OCI-M1 (cell line): ENCODE data around the gene SLC2A2.

Experiments used
- DNase-seq: peaks from one replicate; lab custom pipeline; 2025; lab: John Stamatoyannopoulos, UW

The SLC2A2 gene

GRCh38 chr3:171028779-171029232 lies 2.3 kb upstream of the SLC2A2 start:
- no peak for DNase-seq

GRCh38 chr3:171028025-171028778 lies 1.7 kb upstream of the SLC2A2 start:
- no peak for DNase-seq

- DNase-seq, result no peak
Measured at GRCh38 chr3:171023566-171023965, 3.0 kb downstream of the SLC2A2 start.

GRCh38 chr3:171021377-171021776 lies 5.1 kb downstream of the SLC2A2 start:
- DNase-seq, result no peak

GRCh38 chr3:171018156-171018935 lies 8.2 kb downstream of the SLC2A2 start:
- DNase-seq, result no peak

GRCh38 chr3:171013822-171014748 lies 12.4 kb downstream of the SLC2A2 start:
- peak; percentile 50 for DNase-seq

GRCh38 chr3:171011873-171012336 lies 14.6 kb downstream of the SLC2A2 start:
- no peak for DNase-seq

GRCh38 chr3:171011109-171011872 lies 15.2 kb downstream of the SLC2A2 start:
- DNase-seq, result no peak

GRCh38 chr3:171007316-171007715 lies 19.2 kb downstream of the SLC2A2 start:
- DNase-seq, result no peak

GRCh38 chr3:171005648-171006047 lies 20.9 kb downstream of the SLC2A2 start:
- DNase-seq, result no peak

- peak; percentile 4 for DNase-seq
Measured at GRCh38 chr3:171001957-171002694, 24.4 kb downstream of the SLC2A2 start.

GRCh38 chr3:171001250-171001893 lies 25.1 kb downstream of the SLC2A2 start:
- no peak for DNase-seq

- DNase-seq, result no peak
Measured at GRCh38 chr3:171000281-171000680, 26.2 kb downstream of the SLC2A2 start.

- DNase-seq, result no peak
Measured at GRCh38 chr3:170999737-171000242, 26.7 kb downstream of the SLC2A2 start.

GRCh38 chr3:170997961-170998913 lies 28.3 kb downstream of the SLC2A2 start:
- DNase-seq, result no peak

- DNase-seq, result no peak
Measured at GRCh38 chr3:170992854-170993253, 33.7 kb downstream of the SLC2A2 start.

GRCh38 chr3:170991664-170992063 lies 34.9 kb downstream of the SLC2A2 start:
- DNase-seq, result no peak

GRCh38 chr3:170989100-170989648 lies 37.3 kb downstream of the SLC2A2 start:
- no peak for DNase-seq
